Measurements from ENCODE around the gene CABS1. TPM values are rescaled to one million over a fixed set of nuclear protein-coding genes. Genes with fewer than 3 reads are reported as not detected.

The CABS1 gene
- total and polyA plus RNA-seq, 2 of the 8 experiments (the other 6 are each of a cell fraction or from before 2014, with no cell fraction given), result 0.03 TPM; not detected in 1

DNA sequence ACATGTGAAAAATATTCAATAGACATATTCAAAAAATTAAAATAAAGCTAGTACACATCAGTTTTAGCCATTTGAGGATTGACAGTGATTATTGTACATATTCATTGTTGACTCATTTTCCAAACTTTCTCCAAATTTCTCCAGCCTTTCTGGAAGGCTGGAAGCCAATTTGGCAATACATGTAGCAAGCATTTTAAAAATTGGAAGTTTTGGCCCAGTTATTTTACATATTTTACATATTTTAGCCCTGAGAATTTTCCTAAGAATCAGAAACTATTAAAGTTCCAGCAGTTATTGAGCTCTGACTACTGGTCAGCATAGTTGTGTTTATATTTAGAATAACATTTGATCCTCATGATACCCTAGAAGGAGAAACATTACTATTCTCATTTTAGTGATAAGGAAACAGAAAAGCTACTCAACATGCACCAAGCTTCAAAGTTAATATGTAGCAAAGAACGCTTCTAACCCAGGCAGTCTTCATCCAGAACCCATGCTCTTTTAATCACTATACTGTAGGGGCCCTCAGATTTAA is 3.2 kb downstream of the CABS1 start:
- Histone ChIP-seq H3K14ac (ENCODE audit: insufficient read length) (no peak overlapping the region), H3K27ac (ENCODE audit: low read depth, low read length) (no peak overlapping the region), H3K79me1 (ENCODE audit: low read depth, low read length) (no peaks in the 10 kb centered on the region), H4K8ac (ENCODE audit: extremely low read depth, insufficient read depth, low read length) (no peak overlapping the region), H3K36me3 (ENCODE audit: control insufficient read depth in 2 of 4, insufficient read depth in 4 of 4, low read length in 3 of 4) (no peaks in the 10 kb centered on the region), H3K4ac (replicated peaks; ENCODE audit: insufficient read length, low read depth, low read length) (no peak overlapping the region), H2BK120ac (replicated peaks; ENCODE audit: low read depth, low read length) (no peak overlapping the region), H2BK5ac (ENCODE audit: low read depth, low read length) (no peak overlapping the region), H3K27me3 (replicated peaks in 1 of 4; ENCODE audit: control insufficient read depth in 3 of 4, extremely low read depth in 1 of 4, insufficient read depth in 3 of 4, low read length in 3 of 4) (no peaks in the 10 kb centered on the region), H3K4me2 (ENCODE audit: insufficient read depth in 1 of 2, low read depth in 2 of 2, low read length in 2 of 2) (no peak overlapping the region), H3K79me2 (ENCODE audit: control insufficient read depth in 1 of 2, insufficient read depth in 2 of 2, low read length in 2 of 2) (no peaks in the 10 kb centered on the region), H3K23ac (ENCODE audit: insufficient read length) (no peak overlapping the region), H4K91ac (replicated peaks; ENCODE audit: insufficient read length, low read length) (no peak overlapping the region), H3K9me3 (ENCODE audit: insufficient read depth in 2 of 2, low read depth in 1 of 2, low read length in 1 of 2) (no peaks in the 10 kb centered on the region), H2BK15ac (ENCODE audit: low read length) (no peak overlapping the region), H3K4me1 (replicated peaks in 1 of 4; ENCODE audit: control insufficient read depth in 3 of 4, insufficient read depth in 4 of 4, low read length in 3 of 4) (no peaks in the 10 kb centered on the region), H3K18ac (ENCODE audit: extremely low read depth, low read length) (no peak overlapping the region), H4K5ac (ENCODE audit: insufficient read length, low read depth, low read length) (no peak overlapping the region), H4K20me1 (replicated peaks in 1 of 2; ENCODE audit: control insufficient read depth in 1 of 2, insufficient read depth in 2 of 2, low read length in 2 of 2) (no peaks in the 10 kb centered on the region), H3K56ac (replicated peaks; ENCODE audit: insufficient read length, low read depth, low read length) (no peak overlapping the region), H3K4me3 (ENCODE audit: extremely low read depth in 1 of 4, insufficient read depth in 2 of 4, low read depth in 3 of 4, low read length in 4 of 4) (no peak overlapping the region), H2AFZ (ENCODE audit: low read length) (no peak overlapping the region), H2BK12ac (ENCODE audit: low read depth, low read length) (no peak overlapping the region), H3K23me2 (ENCODE audit: low read depth, low read length) (no peaks in the 10 kb centered on the region), H2AK5ac (ENCODE audit: low read depth, low read length) (no peak overlapping the region), H2BK20ac (ENCODE audit: low read length) (no peak overlapping the region), H3K9ac (replicated peaks in 1 of 4; ENCODE audit: extremely low read depth in 1 of 4, low read depth in 3 of 4, low read length in 3 of 4) (no peak overlapping the region)
- ChIA-PET CTCF (ENCODE audit: partially characterized antibody) (no interaction called here), POLR2A (ENCODE audit: partially characterized antibody) (no interaction called here)
- DNase-seq (ENCODE audit: low read depth in 1 of 2, low spot score in 2 of 2) (no peak), FAIRE-seq (no peak)
- 90% methylated on average over 1 of the region's 1 CpG; no CpG with 5 or more reads in 1 of the 2 experiments for WGBS, 2 experiments (ENCODE audit: extremely low coverage in 1 of 2, insufficient coverage in 1 of 2, insufficient read length in 1 of 2, insufficient replicate concordance in 2 of 2, low coverage in 1 of 2, low lambda C conversion rate in 2 of 2, missing lambda C conversion rate in 1 of 2)
- TF ChIP-seq FOSL1 (IDR thresholded peaks at IDR 0.05; ENCODE audit: insufficient read depth, low read depth, low read length) (no peak), NRF1 (IDR thresholded peaks at IDR 0.05; ENCODE audit: low read depth, low read length) (no peak), CEBPB (IDR thresholded peaks at IDR 0.05; ENCODE audit: low read depth, low read length) (no peak), CHD2 (IDR thresholded peaks at IDR 0.05; ENCODE audit: low read length) (no peak), CREB1 (IDR thresholded peaks at IDR 0.05) (no peak), TBP (IDR thresholded peaks at IDR 0.05; ENCODE audit: low read depth, low read length) (no peak), TAF1 (IDR thresholded peaks at IDR 0.05; ENCODE audit: low read depth, low read length) (no peak), SRF (IDR thresholded peaks at IDR 0.05; ENCODE audit: low read depth, low read length) (no peak), CTBP2 (IDR thresholded peaks at IDR 0.05; ENCODE audit: borderline replicate concordance, insufficient read depth, insufficient read length, low read length) (no peak), JUND (IDR thresholded peaks at IDR 0.05; ENCODE audit: low read length) (no peak), RFX5 (IDR thresholded peaks at IDR 0.05; ENCODE audit: borderline replicate concordance, low read depth, low read length) (no peak), SP2 (IDR thresholded peaks at IDR 0.05; ENCODE audit: low read length) (no peak)
- TF ChIP-seq, protein P1, sequence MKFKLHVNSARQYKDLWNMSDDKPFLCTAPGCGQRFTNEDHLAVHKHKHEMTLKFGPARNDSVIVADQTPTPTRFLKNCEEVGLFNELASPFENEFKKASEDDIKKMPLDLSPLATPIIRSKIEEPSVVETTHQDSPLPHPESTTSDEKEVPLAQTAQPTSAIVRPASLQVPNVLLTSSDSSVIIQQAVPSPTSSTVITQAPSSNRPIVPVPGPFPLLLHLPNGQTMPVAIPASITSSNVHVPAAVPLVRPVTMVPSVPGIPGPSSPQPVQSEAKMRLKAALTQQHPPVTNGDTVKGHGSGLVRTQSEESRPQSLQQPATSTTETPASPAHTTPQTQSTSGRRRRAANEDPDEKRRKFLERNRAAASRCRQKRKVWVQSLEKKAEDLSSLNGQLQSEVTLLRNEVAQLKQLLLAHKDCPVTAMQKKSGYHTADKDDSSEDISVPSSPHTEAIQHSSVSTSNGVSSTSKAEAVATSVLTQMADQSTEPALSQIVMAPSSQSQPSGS (IDR thresholded peaks at IDR 0.05; ENCODE audit: low read length), result no peak
